ENCODE data around the gene TMC1. TPM values are rescaled to one million over a fixed set of nuclear protein-coding genes. Genes with fewer than 3 reads are reported as not detected.

TMC1 gene
- total and polyA plus RNA-seq, 2 of the 8 experiments (the other 6 are each of a cell fraction or from before 2014, with no cell fraction given), result 0.95 to 0.98 TPM

- Histone ChIP-seq H3K23me2 (ENCODE audit: low read depth, low read length) (no peaks in the 10 kb centered on the region), H3K9ac (replicated peaks in 1 of 4; ENCODE audit: extremely low read depth in 1 of 4, low read depth in 3 of 4, low read length in 3 of 4) (no peak overlapping the region), H3K18ac (ENCODE audit: extremely low read depth, low read length) (no peak overlapping the region), H4K20me1 (replicated peaks in 1 of 2; ENCODE audit: control insufficient read depth in 1 of 2, insufficient read depth in 2 of 2, low read length in 2 of 2) (no peaks in the 10 kb centered on the region), H3K4me2 (ENCODE audit: insufficient read depth in 1 of 2, low read depth in 2 of 2, low read length in 2 of 2) (no peak overlapping the region), H3K14ac (ENCODE audit: insufficient read length) (no peak overlapping the region), H3K4me3 (ENCODE audit: extremely low read depth in 1 of 4, insufficient read depth in 2 of 4, low read depth in 3 of 4, low read length in 4 of 4) (no peak overlapping the region), H3K56ac (replicated peaks; ENCODE audit: insufficient read length, low read depth, low read length) (no peak overlapping the region), H3K79me1 (ENCODE audit: low read depth, low read length) (no peaks in the 10 kb centered on the region), H2BK20ac (ENCODE audit: low read length) (no peak overlapping the region), H3K9me3 (ENCODE audit: insufficient read depth in 2 of 2, low read depth in 1 of 2, low read length in 1 of 2) (peaks cover 17 to 18% of the 10 kb centered on the region in 2 experiments), H2AK5ac (ENCODE audit: low read depth, low read length) (no peak overlapping the region), H4K5ac (ENCODE audit: insufficient read length, low read depth, low read length) (no peak overlapping the region), H4K8ac (ENCODE audit: extremely low read depth, insufficient read depth, low read length) (no peak overlapping the region), H4K91ac (replicated peaks; ENCODE audit: insufficient read length, low read length) (no peak overlapping the region), H3K4me1 (replicated peaks in 1 of 4; ENCODE audit: control insufficient read depth in 3 of 4, insufficient read depth in 4 of 4, low read length in 3 of 4) (peaks cover 0 to 5% (median 2%) of the 10 kb centered on the region in 4 experiments; a peak in 2 of 7 replicates), H3K4ac (replicated peaks; ENCODE audit: insufficient read length, low read depth, low read length) (no peak overlapping the region), H2AFZ (ENCODE audit: low read length) (no peak overlapping the region), H3K27me3 (replicated peaks in 1 of 4; ENCODE audit: control insufficient read depth in 3 of 4, extremely low read depth in 1 of 4, insufficient read depth in 3 of 4, low read length in 3 of 4) (no peaks in the 10 kb centered on the region), H2BK5ac (ENCODE audit: low read depth, low read length) (no peak overlapping the region), H3K36me3 (ENCODE audit: control insufficient read depth in 2 of 4, insufficient read depth in 4 of 4, low read length in 3 of 4) (peaks cover 0 to 7% (median 0%) of the 10 kb centered on the region in 4 experiments; a peak in 2 of 8 replicates), H3K23ac (ENCODE audit: insufficient read length) (no peak overlapping the region), H2BK120ac (replicated peaks; ENCODE audit: low read depth, low read length) (no peak overlapping the region), H2BK12ac (ENCODE audit: low read depth, low read length) (no peak overlapping the region), H2BK15ac (ENCODE audit: low read length) (no peak overlapping the region), H3K27ac (ENCODE audit: low read depth, low read length) (no peak overlapping the region), H3K79me2 (ENCODE audit: control insufficient read depth in 1 of 2, insufficient read depth in 2 of 2, low read length in 2 of 2) (no peaks in the 10 kb centered on the region)
- no peak for DNase-seq (ENCODE audit: low read depth in 1 of 2, low spot score in 2 of 2)
- TF ChIP-seq E2F6 (IDR thresholded peaks at IDR 0.05) (no peak), ATF2 (IDR thresholded peaks at IDR 0.05; ENCODE audit: low read length) (no peak), SP4 (IDR thresholded peaks at IDR 0.05; ENCODE audit: low read length) (no peak), POLR2AphosphoS5 (IDR thresholded peaks at IDR 0.05; ENCODE audit: low read depth, low read length) (no peak), TBP (IDR thresholded peaks at IDR 0.05; ENCODE audit: low read depth, low read length) (no peak), SIN3A (conservative IDR thresholded peaks at IDR 0.05 in 1 of 2, IDR thresholded peaks at IDR 0.05 in 1 of 2; ENCODE audit: low read depth in 1 of 2, low read length in 2 of 2) (no peak)
- ChIA-PET POLR2A (ENCODE audit: partially characterized antibody) (no interaction called here), CTCF (ENCODE audit: partially characterized antibody) (no interaction called here)
- FAIRE-seq, result no peak
- 94% methylated on average over 5 of the region's 5 CpGs; no CpG with 5 or more reads in 1 of the 2 experiments for WGBS, 2 experiments (ENCODE audit: extremely low coverage in 1 of 2, insufficient coverage in 1 of 2, insufficient read length in 1 of 2, insufficient replicate concordance in 2 of 2, low coverage in 1 of 2, low lambda C conversion rate in 2 of 2, missing lambda C conversion rate in 1 of 2)
Measured at GRCh38 chr9:72633966-72634365, 112.6 kb downstream of the TMC1 start.

All from H1 (cell line).